OCI-LY7 (cell line): ENCODE results near the gene AOPEP. TPM values are rescaled to one million over a fixed set of nuclear protein-coding genes. Genes with fewer than 3 reads are reported as not detected.

Experiments
- BruUV-seq: library from RNA; stranded (reverse); fragments of 400-500 nt; replicated peaks from 2 replicates; lab custom pipeline; 2021; lab: Mats Ljungman, UMichigan
- CTCF ChIA-PET: fragments of 300-600 bp; sonication (Branson Sonifier 250); formaldehyde crosslinking; loops from one replicate; lab custom pipeline; 2022; ENCODE audit warnings: antibody characterized with exemption; ENCODE audit not compliant: unreplicated experiment; lab: Charles Lee
- POLR2A ChIA-PET: fragments of 300-600 bp; sonication (Branson Sonifier 250); formaldehyde crosslinking; loops from one replicate; lab custom pipeline; 2022; ENCODE audit warnings: antibody characterized with exemption; lab: Charles Lee
- DNase-seq: peaks from one replicate; pipeline ENCODE4 v3.0.0-alpha.2; 2015; ENCODE audit warnings: low spot score
- H2AFZ ChIP-seq: fragments of 200-600 bp; sonication (generic), shearing (Covaris generic); 2 replicates; pipeline ENCODE4 v1.6.1; 2014; ENCODE audit warnings: mild to moderate bottlenecking, antibody characterized with exemption, low read length, moderate library complexity
- H3K27ac ChIP-seq: fragments of 200-600 bp; sonication (generic); 2 replicates; pipeline ENCODE4 v1.5.1; 2014; ENCODE audit warnings: mixed run types, low read depth, mild to moderate bottlenecking, moderate library complexity, low read length, inconsistent platforms; ENCODE audit not compliant: poor library complexity, severe bottlenecking
- H3K36me3 ChIP-seq: fragments of 200-600 bp; sonication (generic); 2 replicates; pipeline ENCODE4 v1.6.1; 2014; ENCODE audit warnings: mild to moderate bottlenecking, antibody characterized with exemption, low read length, moderate library complexity, mixed read lengths; ENCODE audit not compliant: insufficient read depth
- H3K4me1 ChIP-seq: fragments of 200-600 bp; sonication (generic); 2 replicates; pipeline ENCODE4 v1.5.1; 2014; ENCODE audit warnings: mild to moderate bottlenecking, low read length; ENCODE audit not compliant: insufficient read depth, poor library complexity, severe bottlenecking
- H3K4me2 ChIP-seq: fragments of 200-600 bp; sonication (generic); 2 replicates; pipeline ENCODE4 v1.6.1; 2014; ENCODE audit warnings: mild to moderate bottlenecking, low read length
- H3K4me3 ChIP-seq: fragments of 200-600 bp; sonication (generic); 2 replicates; pipeline ENCODE4 v1.5.1; 2014; ENCODE audit warnings: mild to moderate bottlenecking, low read depth, low read length; ENCODE audit not compliant: poor library complexity, severe bottlenecking
- H3K79me2 ChIP-seq: fragments of 200-600 bp; sonication (generic); 2 replicates; pipeline ENCODE4 v1.6.1; 2016; ENCODE audit warnings: low read depth, mild to moderate bottlenecking, low read length, moderate library complexity, mixed read lengths; ENCODE audit not compliant: insufficient read depth
- H3K9me2 ChIP-seq: fragments of 200-600 bp; sonication (generic); 2 replicates; pipeline ENCODE4 v1.6.1; 2016; ENCODE audit warnings: mild to moderate bottlenecking, low read length, mixed read lengths; ENCODE audit not compliant: insufficient read depth
- H3K9me3 ChIP-seq: fragments of 200-600 bp; sonication (generic); 2 replicates; pipeline ENCODE4 v1.6.1; 2014; ENCODE audit warnings: mild to moderate bottlenecking, mixed run types, low read length, mixed read lengths
- H4K20me1 ChIP-seq: fragments of 200-600 bp; sonication (generic); 2 replicates; pipeline ENCODE4 v1.6.1; 2014; ENCODE audit warnings: mild to moderate bottlenecking, antibody characterized with exemption, low read length, moderate library complexity, mixed read lengths; ENCODE audit not compliant: insufficient read depth
- EZH2phosphoT487 ChIP-seq: fragments of 200-600 bp; sonication (generic); IDR thresholded peaks from 2 replicates; pipeline ENCODE4 v1.6.1; 2018; ENCODE audit warnings: low read depth, borderline replicate concordance, mild to moderate bottlenecking, mixed run types, antibody characterized with exemption, low read length, moderate library complexity, mixed read lengths
- intact Hi-C: fragments of 100-400 bp; cut with micrococcal nuclease; formaldehyde crosslinking; loops from one replicate; pipeline ENCODE4 v1.10.0; 2022; ENCODE audit not compliant: unreplicated experiment
- total RNA-seq, 2 experiments: library from RNA; depleted of rRNA in 1 of 2; stranded (reverse); fragments of >200 nt in 1 of 2; shearing (Covaris generic) in 1 of 2; gene quantifications; 2 replicates each; pipeline ENCODE4 v1.2.3, GENCODE V29; 2014 to 2022
- TF ChIP-seq, protein P1 (sequence below): fragments of 200-600 bp; sonication (generic); conservative IDR thresholded peaks from 2 replicates; pipeline ENCODE4 v1.5.1; 2014; ENCODE audit warnings: mild to moderate bottlenecking, antibody characterized with exemption, low read length, moderate library complexity, mixed read lengths

AOPEP gene
- total RNA-seq, 2 experiments from 2014 or later, result 17.3 to 24.3 TPM

DNA sequence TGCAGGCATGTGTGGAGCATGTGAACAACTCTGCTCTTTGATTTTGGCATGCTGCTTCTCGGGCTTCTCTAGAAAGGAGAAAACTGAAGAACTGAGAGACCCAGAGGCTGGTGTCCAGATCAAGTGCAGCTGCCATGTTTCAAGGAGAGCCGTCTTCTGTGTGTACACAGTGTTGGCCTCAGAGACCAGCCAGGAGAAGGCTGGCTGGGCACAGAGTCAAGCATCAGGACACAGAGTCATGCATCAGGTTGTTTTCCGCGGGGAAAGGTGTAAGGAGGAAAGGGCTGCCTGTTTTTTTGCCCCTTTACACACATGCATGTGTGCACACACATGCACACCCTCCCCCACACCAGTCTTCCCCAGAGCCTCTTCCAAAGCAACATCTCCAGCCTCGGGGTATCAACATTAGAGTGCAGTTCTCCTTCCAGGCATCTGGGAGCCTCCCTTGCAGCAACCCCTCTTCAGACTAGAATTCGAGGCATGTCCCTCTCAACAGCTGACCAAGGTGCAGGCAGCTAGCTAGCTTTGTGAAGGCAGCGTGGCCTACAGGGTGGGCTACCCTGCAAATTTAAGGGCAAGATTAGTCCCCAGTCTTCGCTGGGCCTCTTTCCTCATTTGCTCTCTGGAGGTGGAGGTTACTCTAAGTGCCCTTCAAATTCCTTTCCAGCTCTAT lies 180.9 kb downstream of the AOPEP start:
- H3K27ac ChIP-seq, result no peak overlapping the region
- H3K9me3 ChIP-seq, result no peaks in the 10 kb centered on the region
- no peak overlapping the region for H2AFZ ChIP-seq
- no peaks in the 10 kb centered on the region for H4K20me1 ChIP-seq
- CTCF ChIA-PET, result no interaction called here
- no peaks in the 10 kb centered on the region for H3K36me3 ChIP-seq
- DNase-seq, result no peak
- H3K79me2 ChIP-seq, result no peaks in the 10 kb centered on the region
- TF ChIP-seq, protein P1, sequence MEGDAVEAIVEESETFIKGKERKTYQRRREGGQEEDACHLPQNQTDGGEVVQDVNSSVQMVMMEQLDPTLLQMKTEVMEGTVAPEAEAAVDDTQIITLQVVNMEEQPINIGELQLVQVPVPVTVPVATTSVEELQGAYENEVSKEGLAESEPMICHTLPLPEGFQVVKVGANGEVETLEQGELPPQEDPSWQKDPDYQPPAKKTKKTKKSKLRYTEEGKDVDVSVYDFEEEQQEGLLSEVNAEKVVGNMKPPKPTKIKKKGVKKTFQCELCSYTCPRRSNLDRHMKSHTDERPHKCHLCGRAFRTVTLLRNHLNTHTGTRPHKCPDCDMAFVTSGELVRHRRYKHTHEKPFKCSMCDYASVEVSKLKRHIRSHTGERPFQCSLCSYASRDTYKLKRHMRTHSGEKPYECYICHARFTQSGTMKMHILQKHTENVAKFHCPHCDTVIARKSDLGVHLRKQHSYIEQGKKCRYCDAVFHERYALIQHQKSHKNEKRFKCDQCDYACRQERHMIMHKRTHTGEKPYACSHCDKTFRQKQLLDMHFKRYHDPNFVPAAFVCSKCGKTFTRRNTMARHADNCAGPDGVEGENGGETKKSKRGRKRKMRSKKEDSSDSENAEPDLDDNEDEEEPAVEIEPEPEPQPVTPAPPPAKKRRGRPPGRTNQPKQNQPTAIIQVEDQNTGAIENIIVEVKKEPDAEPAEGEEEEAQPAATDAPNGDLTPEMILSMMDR, result no peak
- BruUV-seq, result no TSS peak
- H3K9me2 ChIP-seq, result no peaks in the 10 kb centered on the region
- POLR2A ChIA-PET, result interaction anchor here (0.6 kb wide), 1 partner anchor 16 kb away, joined by 3 read pairs; no protein-coding TSS in a partner anchor
- intact Hi-C loops, result no loop called here
- no peaks in the 10 kb centered on the region for H3K4me1 ChIP-seq
- no peak overlapping the region for H3K4me3 ChIP-seq
- no peak overlapping the region for H3K4me2 ChIP-seq

DNA sequence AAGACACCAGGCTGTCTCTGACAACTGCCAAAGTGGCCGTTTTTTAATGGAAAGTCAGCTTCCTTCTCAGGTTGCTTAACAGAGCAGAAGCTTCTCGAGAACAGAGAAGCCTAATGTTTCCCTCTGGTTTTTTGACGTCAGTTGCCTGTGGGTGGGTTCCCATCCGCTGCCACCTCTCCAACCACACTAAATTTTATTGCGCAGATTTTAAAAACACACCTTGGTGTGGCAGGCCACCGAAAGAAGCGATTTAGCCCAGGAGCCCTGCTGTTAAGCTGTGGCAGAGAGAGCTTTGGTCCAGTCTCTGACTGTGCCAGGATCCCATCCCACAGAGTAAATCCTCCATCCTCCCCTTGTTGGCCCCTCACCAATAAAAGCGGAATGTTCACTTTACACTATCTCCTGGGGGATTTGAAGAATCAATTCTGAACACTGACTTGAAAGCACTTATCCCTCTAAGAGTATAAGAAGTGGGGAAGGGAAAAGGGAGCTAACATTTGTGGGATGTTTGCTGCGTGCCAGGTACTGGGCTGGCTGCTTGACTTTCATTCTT lies 181.6 kb downstream of the AOPEP start:
- no peaks in the 10 kb centered on the region for H3K9me2 ChIP-seq
- no peaks in the 10 kb centered on the region for H3K79me2 ChIP-seq
- H4K20me1 ChIP-seq, result no peaks in the 10 kb centered on the region
- no peaks in the 10 kb centered on the region for H3K36me3 ChIP-seq
- ChIA-PET POLR2A (interaction anchor here (0.6 to 1.2 kb wide), 2 partner anchors 17 to 26 kb away, joined by 3 to 4 read pairs; no protein-coding TSS in a partner anchor), CTCF (no interaction called here)
- no peak overlapping the region for H3K4me2 ChIP-seq
- TF ChIP-seq, protein P1, result no peak
- no peak for TF ChIP-seq EZH2phosphoT487
- no peak for DNase-seq
- no peak overlapping the region for H2AFZ ChIP-seq
- no peak overlapping the region for H3K27ac ChIP-seq
- H3K9me3 ChIP-seq, result no peaks in the 10 kb centered on the region
- intact Hi-C loops, result no loop called here
- no peak overlapping the region for H3K4me3 ChIP-seq
- no TSS peak for BruUV-seq
- no peaks in the 10 kb centered on the region for H3K4me1 ChIP-seq

DNA sequence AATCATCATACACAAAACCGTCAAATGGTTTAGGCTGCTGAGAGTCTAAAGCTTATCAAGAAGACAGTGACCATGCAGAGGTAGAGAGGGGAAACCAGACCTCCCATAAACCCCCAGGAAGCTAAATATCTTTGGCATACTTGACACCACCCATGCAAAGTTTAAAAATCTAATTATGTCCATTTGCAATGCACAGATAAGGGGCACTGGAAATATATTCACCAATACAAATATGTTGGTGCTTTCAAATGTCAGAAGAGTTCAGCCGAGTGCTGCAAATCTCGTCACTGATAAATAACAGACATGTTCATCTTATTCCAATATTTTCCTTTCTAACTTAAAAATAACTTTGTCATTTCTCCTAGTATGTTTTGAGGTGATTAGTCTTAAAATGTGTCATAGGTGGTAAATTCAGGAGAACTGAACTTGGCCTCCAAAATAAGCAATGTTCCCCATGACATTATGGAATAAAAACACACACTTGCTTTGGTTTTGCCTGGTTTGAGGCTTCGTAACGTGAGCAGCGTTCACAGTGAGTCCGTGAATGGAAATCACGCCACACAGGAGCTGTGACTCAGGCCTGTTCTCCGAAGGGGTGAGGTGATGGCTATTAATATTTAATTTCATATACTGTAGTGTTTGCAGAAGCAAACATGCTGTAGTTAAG lies 182.2 kb downstream of the AOPEP start:
- TF ChIP-seq EZH2phosphoT487, result no peak
- TF ChIP-seq, protein P1, result no peak
- H4K20me1 ChIP-seq, result no peaks in the 10 kb centered on the region
- H3K4me2 ChIP-seq, result no peak overlapping the region
- CTCF ChIA-PET, result interaction anchor here (0.6 kb wide), 1 partner anchor 228 kb away, joined by 3 read pairs; no protein-coding TSS in a partner anchor
- no peak for DNase-seq
- H3K36me3 ChIP-seq, result no peaks in the 10 kb centered on the region
- intact Hi-C loops, result no loop called here
- no peaks in the 10 kb centered on the region for H3K9me2 ChIP-seq
- no peak overlapping the region for H2AFZ ChIP-seq
- H3K4me1 ChIP-seq, result no peaks in the 10 kb centered on the region
- BruUV-seq, result no TSS peak
- H3K4me3 ChIP-seq, result no peak overlapping the region
- POLR2A ChIA-PET, result interaction anchor here (0.6 to 1.2 kb wide), 4 partner anchors 26 to 1008 kb away, joined by 3 to 4 read pairs (median 3); no protein-coding TSS in a partner anchor
- no peak overlapping the region for H3K27ac ChIP-seq
- no peaks in the 10 kb centered on the region for H3K79me2 ChIP-seq
- H3K9me3 ChIP-seq, result no peaks in the 10 kb centered on the region
